ENCODE results near the gene STK35.

STK35 gene

GRCh38 chr20:2133318-2134183, 31.9 kb downstream of the STK35 start:
- no peak for DNase-seq (ENCODE audit: low spot score in 2 of 2)
- in situ Hi-C loops (cut with MboI; ENCODE audit: low sequenced_read_pairs): no loop called here
- Histone ChIP-seq H3K4me3 (no peak overlapping the region), H3K9me3 (no peaks in the 10 kb centered on the region), H3K36me3 (replicated peaks) (no peaks in the 10 kb centered on the region), H3K27me3 (ENCODE audit: low read depth) (no peaks in the 10 kb centered on the region), H3K4me1 (no peaks in the 10 kb centered on the region)

- in situ Hi-C loops (cut with MboI; ENCODE audit: low sequenced_read_pairs): no loop called here
- Histone ChIP-seq H3K4me1 (peaks cover 9% of the 10 kb centered on the region), H3K4me3 (no peak overlapping the region), H3K9me3 (no peaks in the 10 kb centered on the region), H3K36me3 (replicated peaks) (no peaks in the 10 kb centered on the region), H3K27me3 (ENCODE audit: low read depth) (no peaks in the 10 kb centered on the region)
- DNase-seq (ENCODE audit: low spot score in 2 of 2): no peak
These were observed 33.4 kb downstream of the STK35 start for GRCh38 chr20:2135013-2135412.

- no peaks in the 10 kb centered on the region for H3K27me3 ChIP-seq (ENCODE audit: low read depth)
- in situ Hi-C loops (cut with MboI; ENCODE audit: low sequenced_read_pairs): no loop called here
- DNase-seq (ENCODE audit: low spot score in 2 of 2): no peak
- peaks cover 9% of the 10 kb centered on the region for H3K4me1 ChIP-seq
- no peaks in the 10 kb centered on the region for H3K9me3 ChIP-seq
- H3K4me3 ChIP-seq: no peak overlapping the region
- no peaks in the 10 kb centered on the region for H3K36me3 ChIP-seq (replicated peaks)
These were observed 34.6 kb downstream of the STK35 start for GRCh38 chr20:2136275-2136674.

- Histone ChIP-seq H3K36me3 (replicated peaks) (no peaks in the 10 kb centered on the region), H3K27me3 (ENCODE audit: low read depth) (no peaks in the 10 kb centered on the region), H3K4me1 (peaks cover 9% of the 10 kb centered on the region), H3K4me3 (no peak overlapping the region), H3K9me3 (no peaks in the 10 kb centered on the region)
- no peak for DNase-seq (ENCODE audit: low spot score in 2 of 2)
- in situ Hi-C loops (cut with MboI; ENCODE audit: low sequenced_read_pairs): no loop called here
These were observed 36.0 kb downstream of the STK35 start for GRCh38 chr20:2137552-2138201.

GRCh38 chr20:2138396-2138795, 36.8 kb downstream of the STK35 start:
- H3K4me3 ChIP-seq: no peak overlapping the region
- H3K9me3 ChIP-seq: no peaks in the 10 kb centered on the region
- DNase-seq (ENCODE audit: low spot score in 2 of 2): no peak
- no peaks in the 10 kb centered on the region for H3K36me3 ChIP-seq (replicated peaks)
- H3K27me3 ChIP-seq (ENCODE audit: low read depth): no peaks in the 10 kb centered on the region
- in situ Hi-C loops (cut with MboI; ENCODE audit: low sequenced_read_pairs): no loop called here
- peaks cover 9% of the 10 kb centered on the region for H3K4me1 ChIP-seq

GRCh38 chr20:2139250-2139649, 37.6 kb downstream of the STK35 start:
- H3K36me3 ChIP-seq (replicated peaks): peaks cover 3% of the 10 kb centered on the region; the same call in 1 of the 2 replicates
- no peaks in the 10 kb centered on the region for H3K27me3 ChIP-seq (ENCODE audit: low read depth)
- in situ Hi-C loops (cut with MboI; ENCODE audit: low sequenced_read_pairs): no loop called here
- H3K9me3 ChIP-seq: no peaks in the 10 kb centered on the region
- H3K4me1 ChIP-seq: peaks cover 9% of the 10 kb centered on the region
- no peak overlapping the region for H3K4me3 ChIP-seq
- peak; percentile 28 to 72 for DNase-seq (ENCODE audit: low spot score in 2 of 2)

GRCh38 chr20:2139736-2140135, 38.1 kb downstream of the STK35 start:
- in situ Hi-C loops (cut with MboI; ENCODE audit: low sequenced_read_pairs): no loop called here
- Histone ChIP-seq H3K4me3 (no peak overlapping the region), H3K4me1 (peaks cover 9% of the 10 kb centered on the region), H3K9me3 (no peaks in the 10 kb centered on the region), H3K27me3 (ENCODE audit: low read depth) (no peaks in the 10 kb centered on the region), H3K36me3 (replicated peaks) (peaks cover 8% of the 10 kb centered on the region; the same call in 1 of the 2 replicates)
- DNase-seq (ENCODE audit: low spot score in 2 of 2): no peak

- H3K36me3 ChIP-seq (replicated peaks): peaks cover 8% of the 10 kb centered on the region; the same call in 1 of the 2 replicates
These were observed 38.9 kb downstream of the STK35 start for GRCh38 chr20:2140561-2140960.

GRCh38 chr20:2141600-2142575, 40.3 kb downstream of the STK35 start:
- no peak overlapping the region for H3K4me3 ChIP-seq
- H3K27me3 ChIP-seq (ENCODE audit: low read depth): no peaks in the 10 kb centered on the region
- peaks cover 9% of the 10 kb centered on the region for H3K4me1 ChIP-seq
- in situ Hi-C loops (cut with MboI; ENCODE audit: low sequenced_read_pairs): no loop called here
- no peaks in the 10 kb centered on the region for H3K9me3 ChIP-seq
- DNase-seq (ENCODE audit: low spot score in 2 of 2): no peak
- H3K36me3 ChIP-seq (replicated peaks): peaks cover 8% of the 10 kb centered on the region; the same call in 1 of the 2 replicates

More at GRCh38 chr20:2140561-2140960, 38.9 kb downstream of the STK35 start:
- H3K9me3 ChIP-seq: no peaks in the 10 kb centered on the region
- H3K27me3 ChIP-seq (ENCODE audit: low read depth): no peaks in the 10 kb centered on the region
- in situ Hi-C loops (cut with MboI; ENCODE audit: low sequenced_read_pairs): no loop called here
- DNase-seq (ENCODE audit: low spot score in 2 of 2): no peak
- H3K4me1 ChIP-seq: peaks cover 9% of the 10 kb centered on the region
- no peak overlapping the region for H3K4me3 ChIP-seq

- no peak overlapping the region for H3K4me3 ChIP-seq
- H3K9me3 ChIP-seq: no peaks in the 10 kb centered on the region
- H3K4me1 ChIP-seq: peaks cover 9% of the 10 kb centered on the region
- no peaks in the 10 kb centered on the region for H3K27me3 ChIP-seq (ENCODE audit: low read depth)
- no peak for DNase-seq (ENCODE audit: low spot score in 2 of 2)
- in situ Hi-C loops (cut with MboI; ENCODE audit: low sequenced_read_pairs): no loop called here
- peaks cover 8% of the 10 kb centered on the region; the same call in 1 of the 2 replicates for H3K36me3 ChIP-seq (replicated peaks)
These were observed 41.0 kb downstream of the STK35 start for GRCh38 chr20:2142649-2143048.

- H3K9me3 ChIP-seq: no peaks in the 10 kb centered on the region
- H3K36me3 ChIP-seq (replicated peaks): peaks cover 8% of the 10 kb centered on the region; the same call in 1 of the 2 replicates
- H3K27me3 ChIP-seq (ENCODE audit: low read depth): no peaks in the 10 kb centered on the region
- no peak for DNase-seq (ENCODE audit: low spot score in 2 of 2)
- H3K4me3 ChIP-seq: no peak overlapping the region
- in situ Hi-C loops (cut with MboI; ENCODE audit: low sequenced_read_pairs): no loop called here
- H3K4me1 ChIP-seq: peaks cover 9% of the 10 kb centered on the region
These were observed 42.0 kb downstream of the STK35 start for GRCh38 chr20:2143594-2143993.

GRCh38 chr20:2144850-2145249, 43.2 kb downstream of the STK35 start:
- in situ Hi-C loops (cut with MboI; ENCODE audit: low sequenced_read_pairs): no loop called here
- DNase-seq (ENCODE audit: low spot score in 2 of 2): no peak
- Histone ChIP-seq H3K4me3 (no peak overlapping the region), H3K9me3 (no peaks in the 10 kb centered on the region), H3K36me3 (replicated peaks) (peaks cover 8% of the 10 kb centered on the region; the same call in 1 of the 2 replicates), H3K4me1 (no peaks in the 10 kb centered on the region), H3K27me3 (ENCODE audit: low read depth) (no peaks in the 10 kb centered on the region)

GRCh38 chr20:2145376-2145775, 43.7 kb downstream of the STK35 start:
- no peak for DNase-seq (ENCODE audit: low spot score in 2 of 2)
- H3K4me1 ChIP-seq: no peaks in the 10 kb centered on the region
- no peaks in the 10 kb centered on the region for H3K9me3 ChIP-seq
- H3K27me3 ChIP-seq (ENCODE audit: low read depth): no peaks in the 10 kb centered on the region
- in situ Hi-C loops (cut with MboI; ENCODE audit: low sequenced_read_pairs): no loop called here
- H3K36me3 ChIP-seq (replicated peaks): peaks cover 8% of the 10 kb centered on the region; the same call in 1 of the 2 replicates
- no peak overlapping the region for H3K4me3 ChIP-seq

Data from HAP-1 (cell line).